ENCODE measurements around the gene OCA2. TPM values are rescaled to one million over a fixed set of nuclear protein-coding genes. Genes with fewer than 3 reads are reported as not detected.

The OCA2 gene
- polyA plus RNA-seq, 3 donors = not detected

GRCh38 chr15:27746401-27746955 is 352.6 kb downstream of the OCA2 start:
- Histone ChIP-seq H3K27ac (ENCODE audit: low read depth in 1 of 2, low read length in 2 of 2) (no peak overlapping the region), H3K4me2 (replicated peaks; ENCODE audit: extremely low read depth, low read length, poor library complexity, severe bottlenecking) (no peak overlapping the region), H2AFZ (ENCODE audit: insufficient read depth, low read depth, low read length, poor library complexity, severe bottlenecking) (no peak overlapping the region), H4K20me1 (ENCODE audit: insufficient read depth, low read length) (no peaks in the 10 kb centered on the region), H3K79me2 (ENCODE audit: insufficient read depth, low read length) (no peaks in the 10 kb centered on the region), H3K27me3 (ENCODE audit: control insufficient read depth in 2 of 2, insufficient read depth in 2 of 2, low read length in 2 of 2) (no peaks in the 10 kb centered on the region), H3K9me3 (replicated peaks in 1 of 2; ENCODE audit: control insufficient read depth in 1 of 2, insufficient read depth in 1 of 2, low read length in 2 of 2) (peaks cover 47 to 50% of the 10 kb centered on the region in 2 donors), H3K9ac (ENCODE audit: insufficient read depth, low read length, poor library complexity, severe bottlenecking) (no peak overlapping the region), H3K36me3 (replicated peaks in 1 of 2; ENCODE audit: control insufficient read depth in 1 of 2, insufficient read depth in 2 of 2, low read length in 2 of 2) (no peaks in the 10 kb centered on the region), H3K4me3 (replicated peaks in 1 of 3; ENCODE audit: low read depth in 2 of 3, low read length in 3 of 3) (no peak overlapping the region), H3K4me1 (ENCODE audit: control insufficient read depth in 1 of 2, insufficient read depth in 2 of 2, low read length in 2 of 2) (no peaks in the 10 kb centered on the region)
- H3K4me1 Mint-ChIP-seq = no peaks in the 10 kb centered on the region
- peaks cover 16 to 39% (median 30%) of the 10 kb centered on the region in 7 donors for H3K9me3 Mint-ChIP-seq
- no peak overlapping the region for H3K4me3 Mint-ChIP-seq
- no peak overlapping the region for H3K27ac Mint-ChIP-seq
- H3K36me3 Mint-ChIP-seq = no peaks in the 10 kb centered on the region
- 67% methylated on average over 2 of the region's 5 CpGs for WGBS (ENCODE audit: insufficient coverage)
- intact Hi-C loops (cut with micrococcal nuclease) = no loop called here
- TF ChIP-seq, protein P1, sequence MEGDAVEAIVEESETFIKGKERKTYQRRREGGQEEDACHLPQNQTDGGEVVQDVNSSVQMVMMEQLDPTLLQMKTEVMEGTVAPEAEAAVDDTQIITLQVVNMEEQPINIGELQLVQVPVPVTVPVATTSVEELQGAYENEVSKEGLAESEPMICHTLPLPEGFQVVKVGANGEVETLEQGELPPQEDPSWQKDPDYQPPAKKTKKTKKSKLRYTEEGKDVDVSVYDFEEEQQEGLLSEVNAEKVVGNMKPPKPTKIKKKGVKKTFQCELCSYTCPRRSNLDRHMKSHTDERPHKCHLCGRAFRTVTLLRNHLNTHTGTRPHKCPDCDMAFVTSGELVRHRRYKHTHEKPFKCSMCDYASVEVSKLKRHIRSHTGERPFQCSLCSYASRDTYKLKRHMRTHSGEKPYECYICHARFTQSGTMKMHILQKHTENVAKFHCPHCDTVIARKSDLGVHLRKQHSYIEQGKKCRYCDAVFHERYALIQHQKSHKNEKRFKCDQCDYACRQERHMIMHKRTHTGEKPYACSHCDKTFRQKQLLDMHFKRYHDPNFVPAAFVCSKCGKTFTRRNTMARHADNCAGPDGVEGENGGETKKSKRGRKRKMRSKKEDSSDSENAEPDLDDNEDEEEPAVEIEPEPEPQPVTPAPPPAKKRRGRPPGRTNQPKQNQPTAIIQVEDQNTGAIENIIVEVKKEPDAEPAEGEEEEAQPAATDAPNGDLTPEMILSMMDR (IDR thresholded peaks at IDR 0.05) = no peak
- no peak for DNase-seq
- no peaks in the 10 kb centered on the region for H3K27me3 Mint-ChIP-seq (ENCODE audit: low read depth in 3 of 3)

GRCh38 chr15:27744641-27745040 is 354.5 kb downstream of the OCA2 start:
- no peak overlapping the region for H3K4me3 Mint-ChIP-seq
- H3K4me1 ChIP-seq (ENCODE audit: control insufficient read depth in 1 of 2, insufficient read depth in 2 of 2, low read length in 2 of 2) = no peaks in the 10 kb centered on the region
- DNase-seq = no peak
- H3K9me3 ChIP-seq (replicated peaks in 1 of 2; ENCODE audit: control insufficient read depth in 1 of 2, insufficient read depth in 1 of 2, low read length in 2 of 2) = peaks cover 63 to 67% of the 10 kb centered on the region in 2 donors
- no peaks in the 10 kb centered on the region for H3K27me3 Mint-ChIP-seq (ENCODE audit: low read depth in 3 of 3)
- TF ChIP-seq, protein P1 (IDR thresholded peaks at IDR 0.05) = no peak
- intact Hi-C loops (cut with micrococcal nuclease) = no loop called here
- H3K79me2 ChIP-seq (ENCODE audit: insufficient read depth, low read length) = no peaks in the 10 kb centered on the region
- H3K4me3 ChIP-seq (replicated peaks in 1 of 3; ENCODE audit: low read depth in 2 of 3, low read length in 3 of 3) = no peak overlapping the region
- H3K9ac ChIP-seq (ENCODE audit: insufficient read depth, low read length, poor library complexity, severe bottlenecking) = no peak overlapping the region
- no peaks in the 10 kb centered on the region for H3K36me3 ChIP-seq (replicated peaks in 1 of 2; ENCODE audit: control insufficient read depth in 1 of 2, insufficient read depth in 2 of 2, low read length in 2 of 2)
- no peaks in the 10 kb centered on the region for H4K20me1 ChIP-seq (ENCODE audit: insufficient read depth, low read length)
- H3K9me3 Mint-ChIP-seq = peaks cover 16 to 51% (median 39%) of the 10 kb centered on the region in 7 donors
- H2AFZ ChIP-seq (ENCODE audit: insufficient read depth, low read depth, low read length, poor library complexity, severe bottlenecking) = no peak overlapping the region
- no peak overlapping the region for H3K4me2 ChIP-seq (replicated peaks; ENCODE audit: extremely low read depth, low read length, poor library complexity, severe bottlenecking)
- H3K27ac ChIP-seq (ENCODE audit: low read depth in 1 of 2, low read length in 2 of 2) = no peak overlapping the region
- no peaks in the 10 kb centered on the region for H3K27me3 ChIP-seq (ENCODE audit: control insufficient read depth in 2 of 2, insufficient read depth in 2 of 2, low read length in 2 of 2)
- H3K27ac Mint-ChIP-seq = no peak overlapping the region
- no CpG with 5 or more reads among the region's 3 CpGs for WGBS (ENCODE audit: insufficient coverage)
- no peaks in the 10 kb centered on the region for H3K36me3 Mint-ChIP-seq
- H3K4me1 Mint-ChIP-seq = no peaks in the 10 kb centered on the region
